Measurements from ENCODE around the gene ATP6V1C2. TPM values are rescaled to one million over a fixed set of nuclear protein-coding genes. Genes with fewer than 3 reads are reported as not detected.

The ATP6V1C2 gene
- total and polyA plus RNA-seq, 2 experiments from 2014 or later = 0.14 to 2.1 TPM

- Histone ChIP-seq H4K20me1 (replicated peaks; ENCODE audit: insufficient read depth) (no peaks in the 10 kb centered on the region), H3K27ac (ENCODE audit: low read depth) (no peak overlapping the region), H2AFZ (no peak overlapping the region), H3K27me3 (ENCODE audit: insufficient read depth) (no peaks in the 10 kb centered on the region), H3K79me2 (replicated peaks; ENCODE audit: insufficient read depth) (no peaks in the 10 kb centered on the region), H3F3A (replicated peaks; ENCODE audit: low read depth) (no peaks in the 10 kb centered on the region), H3K4me1 (ENCODE audit: insufficient read depth) (no peaks in the 10 kb centered on the region), H3K4me2 (no peak overlapping the region), H3K4me3 (no peak overlapping the region), H3K36me3 (ENCODE audit: insufficient read depth) (no peaks in the 10 kb centered on the region), H3K9me2 (ENCODE audit: insufficient read depth) (no peaks in the 10 kb centered on the region)
- Mint-ChIP-seq H3K36me3 (ENCODE audit: low read depth) (no peaks in the 10 kb centered on the region), H3K27me3 (ENCODE audit: insufficient read depth, low read depth, poor library complexity) (no peaks in the 10 kb centered on the region), H3K4me1 (peaks cover 8% of the 10 kb centered on the region; the same call in 2 of the 3 replicates), H3K4me3 (no peak overlapping the region), H3K27ac (no peak overlapping the region), H3K9me3 (no peaks in the 10 kb centered on the region)
- no peak for TF ChIP-seq ZNF114 (CRISPR knock-in tag; IDR thresholded peaks at IDR 0.05)
- TF ChIP-seq ZNF331 (CRISPR knock-in tag; IDR thresholded peaks at IDR 0.05; ENCODE audit: low read depth) = no peak
- no peak for TF ChIP-seq EZH2phosphoT487 (IDR thresholded peaks at IDR 0.05; ENCODE audit: unreplicated experiment)
- no peak for TF ChIP-seq STAT1 (IDR thresholded peaks at IDR 0.05; ENCODE audit: unreplicated experiment)
- TF ChIP-seq, protein P1, sequence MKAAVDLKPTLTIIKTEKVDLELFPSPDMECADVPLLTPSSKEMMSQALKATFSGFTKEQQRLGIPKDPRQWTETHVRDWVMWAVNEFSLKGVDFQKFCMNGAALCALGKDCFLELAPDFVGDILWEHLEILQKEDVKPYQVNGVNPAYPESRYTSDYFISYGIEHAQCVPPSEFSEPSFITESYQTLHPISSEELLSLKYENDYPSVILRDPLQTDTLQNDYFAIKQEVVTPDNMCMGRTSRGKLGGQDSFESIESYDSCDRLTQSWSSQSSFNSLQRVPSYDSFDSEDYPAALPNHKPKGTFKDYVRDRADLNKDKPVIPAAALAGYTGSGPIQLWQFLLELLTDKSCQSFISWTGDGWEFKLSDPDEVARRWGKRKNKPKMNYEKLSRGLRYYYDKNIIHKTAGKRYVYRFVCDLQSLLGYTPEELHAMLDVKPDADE (IDR thresholded peaks at IDR 0.05) = no peak
- no peak for TF ChIP-seq CREB1 (CRISPR knock-in tag; IDR thresholded peaks at IDR 0.05; ENCODE audit: low read depth)
- TF ChIP-seq, protein P2, sequence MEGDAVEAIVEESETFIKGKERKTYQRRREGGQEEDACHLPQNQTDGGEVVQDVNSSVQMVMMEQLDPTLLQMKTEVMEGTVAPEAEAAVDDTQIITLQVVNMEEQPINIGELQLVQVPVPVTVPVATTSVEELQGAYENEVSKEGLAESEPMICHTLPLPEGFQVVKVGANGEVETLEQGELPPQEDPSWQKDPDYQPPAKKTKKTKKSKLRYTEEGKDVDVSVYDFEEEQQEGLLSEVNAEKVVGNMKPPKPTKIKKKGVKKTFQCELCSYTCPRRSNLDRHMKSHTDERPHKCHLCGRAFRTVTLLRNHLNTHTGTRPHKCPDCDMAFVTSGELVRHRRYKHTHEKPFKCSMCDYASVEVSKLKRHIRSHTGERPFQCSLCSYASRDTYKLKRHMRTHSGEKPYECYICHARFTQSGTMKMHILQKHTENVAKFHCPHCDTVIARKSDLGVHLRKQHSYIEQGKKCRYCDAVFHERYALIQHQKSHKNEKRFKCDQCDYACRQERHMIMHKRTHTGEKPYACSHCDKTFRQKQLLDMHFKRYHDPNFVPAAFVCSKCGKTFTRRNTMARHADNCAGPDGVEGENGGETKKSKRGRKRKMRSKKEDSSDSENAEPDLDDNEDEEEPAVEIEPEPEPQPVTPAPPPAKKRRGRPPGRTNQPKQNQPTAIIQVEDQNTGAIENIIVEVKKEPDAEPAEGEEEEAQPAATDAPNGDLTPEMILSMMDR (conservative IDR thresholded peaks at IDR 0.05; ENCODE audit: low read depth in 2 of 2) = no peak
- no peak for TF ChIP-seq JUNB (IDR thresholded peaks at IDR 0.05; ENCODE audit: unreplicated experiment)
- TF ChIP-seq, protein P3, sequence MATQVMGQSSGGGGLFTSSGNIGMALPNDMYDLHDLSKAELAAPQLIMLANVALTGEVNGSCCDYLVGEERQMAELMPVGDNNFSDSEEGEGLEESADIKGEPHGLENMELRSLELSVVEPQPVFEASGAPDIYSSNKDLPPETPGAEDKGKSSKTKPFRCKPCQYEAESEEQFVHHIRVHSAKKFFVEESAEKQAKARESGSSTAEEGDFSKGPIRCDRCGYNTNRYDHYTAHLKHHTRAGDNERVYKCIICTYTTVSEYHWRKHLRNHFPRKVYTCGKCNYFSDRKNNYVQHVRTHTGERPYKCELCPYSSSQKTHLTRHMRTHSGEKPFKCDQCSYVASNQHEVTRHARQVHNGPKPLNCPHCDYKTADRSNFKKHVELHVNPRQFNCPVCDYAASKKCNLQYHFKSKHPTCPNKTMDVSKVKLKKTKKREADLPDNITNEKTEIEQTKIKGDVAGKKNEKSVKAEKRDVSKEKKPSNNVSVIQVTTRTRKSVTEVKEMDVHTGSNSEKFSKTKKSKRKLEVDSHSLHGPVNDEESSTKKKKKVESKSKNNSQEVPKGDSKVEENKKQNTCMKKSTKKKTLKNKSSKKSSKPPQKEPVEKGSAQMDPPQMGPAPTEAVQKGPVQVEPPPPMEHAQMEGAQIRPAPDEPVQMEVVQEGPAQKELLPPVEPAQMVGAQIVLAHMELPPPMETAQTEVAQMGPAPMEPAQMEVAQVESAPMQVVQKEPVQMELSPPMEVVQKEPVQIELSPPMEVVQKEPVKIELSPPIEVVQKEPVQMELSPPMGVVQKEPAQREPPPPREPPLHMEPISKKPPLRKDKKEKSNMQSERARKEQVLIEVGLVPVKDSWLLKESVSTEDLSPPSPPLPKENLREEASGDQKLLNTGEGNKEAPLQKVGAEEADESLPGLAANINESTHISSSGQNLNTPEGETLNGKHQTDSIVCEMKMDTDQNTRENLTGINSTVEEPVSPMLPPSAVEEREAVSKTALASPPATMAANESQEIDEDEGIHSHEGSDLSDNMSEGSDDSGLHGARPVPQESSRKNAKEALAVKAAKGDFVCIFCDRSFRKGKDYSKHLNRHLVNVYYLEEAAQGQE (IDR thresholded peaks at IDR 0.05; ENCODE audit: unreplicated experiment) = no peak
- no peak for TF ChIP-seq NANOG (IDR thresholded peaks at IDR 0.05; ENCODE audit: borderline replicate concordance)
- no peak for TF ChIP-seq POLR2AphosphoS5 (IDR thresholded peaks at IDR 0.05; ENCODE audit: low read depth)
- TF ChIP-seq, protein P4, sequence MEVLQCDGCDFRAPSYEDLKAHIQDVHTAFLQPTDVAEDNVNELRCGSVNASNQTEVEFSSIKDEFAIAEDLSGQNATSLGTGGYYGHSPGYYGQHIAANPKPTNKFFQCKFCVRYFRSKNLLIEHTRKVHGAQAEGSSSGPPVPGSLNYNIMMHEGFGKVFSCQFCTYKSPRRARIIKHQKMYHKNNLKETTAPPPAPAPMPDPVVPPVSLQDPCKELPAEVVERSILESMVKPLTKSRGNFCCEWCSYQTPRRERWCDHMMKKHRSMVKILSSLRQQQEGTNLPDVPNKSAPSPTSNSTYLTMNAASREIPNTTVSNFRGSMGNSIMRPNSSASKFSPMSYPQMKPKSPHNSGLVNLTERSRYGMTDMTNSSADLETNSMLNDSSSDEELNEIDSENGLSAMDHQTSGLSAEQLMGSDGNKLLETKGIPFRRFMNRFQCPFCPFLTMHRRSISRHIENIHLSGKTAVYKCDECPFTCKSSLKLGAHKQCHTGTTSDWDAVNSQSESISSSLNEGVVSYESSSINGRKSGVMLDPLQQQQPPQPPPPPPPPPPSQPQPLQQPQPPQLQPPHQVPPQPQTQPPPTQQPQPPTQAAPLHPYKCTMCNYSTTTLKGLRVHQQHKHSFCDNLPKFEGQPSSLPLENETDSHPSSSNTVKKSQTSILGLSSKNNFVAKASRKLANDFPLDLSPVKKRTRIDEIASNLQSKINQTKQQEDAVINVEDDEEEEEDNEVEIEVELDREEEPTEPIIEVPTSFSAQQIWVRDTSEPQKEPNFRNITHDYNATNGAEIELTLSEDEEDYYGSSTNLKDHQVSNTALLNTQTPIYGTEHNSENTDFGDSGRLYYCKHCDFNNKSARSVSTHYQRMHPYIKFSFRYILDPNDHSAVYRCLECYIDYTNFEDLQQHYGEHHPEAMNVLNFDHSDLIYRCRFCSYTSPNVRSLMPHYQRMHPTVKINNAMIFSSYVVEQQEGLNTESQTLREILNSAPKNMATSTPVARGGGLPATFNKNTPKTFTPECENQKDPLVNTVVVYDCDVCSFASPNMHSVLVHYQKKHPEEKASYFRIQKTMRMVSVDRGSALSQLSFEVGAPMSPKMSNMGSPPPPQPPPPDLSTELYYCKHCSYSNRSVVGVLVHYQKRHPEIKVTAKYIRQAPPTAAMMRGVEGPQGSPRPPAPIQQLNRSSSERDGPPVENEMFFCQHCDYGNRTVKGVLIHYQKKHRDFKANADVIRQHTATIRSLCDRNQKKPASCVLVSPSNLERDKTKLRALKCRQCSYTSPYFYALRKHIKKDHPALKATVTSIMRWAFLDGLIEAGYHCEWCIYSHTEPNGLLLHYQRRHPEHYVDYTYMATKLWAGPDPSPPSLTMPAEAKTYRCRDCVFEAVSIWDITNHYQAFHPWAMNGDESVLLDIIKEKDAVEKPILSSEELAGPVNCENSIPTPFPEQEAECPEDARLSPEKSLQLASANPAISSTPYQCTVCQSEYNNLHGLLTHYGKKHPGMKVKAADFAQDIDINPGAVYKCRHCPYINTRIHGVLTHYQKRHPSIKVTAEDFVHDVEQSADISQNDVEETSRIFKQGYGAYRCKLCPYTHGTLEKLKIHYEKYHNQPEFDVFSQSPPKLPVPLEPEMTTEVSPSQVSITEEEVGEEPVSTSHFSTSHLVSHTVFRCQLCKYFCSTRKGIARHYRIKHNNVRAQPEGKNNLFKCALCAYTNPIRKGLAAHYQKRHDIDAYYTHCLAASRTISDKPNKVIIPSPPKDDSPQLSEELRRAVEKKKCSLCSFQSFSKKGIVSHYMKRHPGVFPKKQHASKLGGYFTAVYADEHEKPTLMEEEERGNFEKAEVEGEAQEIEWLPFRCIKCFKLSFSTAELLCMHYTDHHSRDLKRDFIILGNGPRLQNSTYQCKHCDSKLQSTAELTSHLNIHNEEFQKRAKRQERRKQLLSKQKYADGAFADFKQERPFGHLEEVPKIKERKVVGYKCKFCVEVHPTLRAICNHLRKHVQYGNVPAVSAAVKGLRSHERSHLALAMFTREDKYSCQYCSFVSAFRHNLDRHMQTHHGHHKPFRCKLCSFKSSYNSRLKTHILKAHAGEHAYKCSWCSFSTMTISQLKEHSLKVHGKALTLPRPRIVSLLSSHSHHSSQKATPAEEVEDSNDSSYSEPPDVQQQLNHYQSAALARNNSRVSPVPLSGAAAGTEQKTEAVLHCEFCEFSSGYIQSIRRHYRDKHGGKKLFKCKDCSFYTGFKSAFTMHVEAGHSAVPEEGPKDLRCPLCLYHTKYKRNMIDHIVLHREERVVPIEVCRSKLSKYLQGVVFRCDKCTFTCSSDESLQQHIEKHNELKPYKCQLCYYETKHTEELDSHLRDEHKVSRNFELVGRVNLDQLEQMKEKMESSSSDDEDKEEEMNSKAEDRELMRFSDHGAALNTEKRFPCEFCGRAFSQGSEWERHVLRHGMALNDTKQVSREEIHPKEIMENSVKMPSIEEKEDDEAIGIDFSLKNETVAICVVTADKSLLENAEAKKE (CRISPR knock-in tag; IDR thresholded peaks at IDR 0.05) = no peak
- no peak for TF ChIP-seq EZH2 (IDR thresholded peaks at IDR 0.05; ENCODE audit: low read depth, unreplicated experiment)
- ATAC-seq = no peak
- DNase-seq (ENCODE audit: low spot score) = no peak
Measured at GRCh38 chr2:10706033-10706432, 15.4 kb upstream of the ATP6V1C2 start.
